Raji (cell line): ENCODE results near the gene PCSK6.

Experiments used
- POLR2A ChIP-seq: IDR thresholded peaks from 2 replicates; pipeline ENCODE4 v1.6.1; 2011; ENCODE audit warnings: low read depth, low read length, control low read depth; ENCODE audit not compliant: insufficient read depth

Gene PCSK6

DNA sequence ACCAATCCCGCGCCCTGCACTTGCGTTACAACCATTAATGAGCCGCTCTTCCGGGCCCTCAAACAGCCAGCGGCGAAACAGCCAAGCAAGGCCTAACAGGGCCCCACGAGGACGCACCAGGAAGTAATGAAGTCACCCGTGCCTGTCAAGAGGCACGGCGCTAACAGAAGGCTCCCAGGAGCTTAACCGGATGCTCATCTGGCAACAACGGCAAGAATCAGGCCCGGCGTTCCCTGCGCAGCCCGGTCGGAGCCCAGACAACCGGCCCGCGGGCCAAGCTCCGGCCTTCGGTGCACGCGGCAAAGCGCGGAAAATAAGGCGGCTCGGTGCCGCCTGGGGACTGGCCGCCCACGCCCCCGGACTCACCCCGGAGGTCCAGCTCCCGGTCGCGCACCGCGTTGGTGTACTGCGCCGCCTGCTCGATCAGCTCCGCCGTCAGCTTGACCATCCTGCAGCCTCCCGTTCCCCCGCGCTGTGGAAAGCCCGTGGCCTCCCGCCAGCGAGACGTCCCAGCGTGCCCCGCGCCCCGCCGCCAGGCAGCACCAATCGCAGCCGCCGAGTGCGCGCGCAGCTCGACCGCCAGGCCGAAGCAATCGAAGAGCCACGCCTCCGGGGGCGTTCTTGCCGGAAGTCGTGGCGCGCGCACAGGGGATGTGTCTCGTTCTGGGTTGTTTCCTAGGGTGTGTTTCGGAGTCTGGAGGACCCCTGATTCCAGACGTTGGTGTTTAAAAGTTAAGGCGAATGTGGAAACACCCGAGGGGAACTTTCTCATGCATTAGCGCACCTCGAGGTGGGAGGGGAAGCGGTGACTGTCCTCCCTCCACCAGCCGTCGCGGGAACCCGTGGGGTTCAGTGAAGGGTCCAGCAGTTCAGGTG lies 194.5 kb downstream of the PCSK6 start, which contains the start of gene SNRPA1:
Gene SNRPA1, minus strand, starts transcription at position 518 of the 876 bp plus-strand sequence. Its CDS starts 70 bp downstream, at position 448.
- peak; percentile 87 for TF ChIP-seq POLR2A

DNA sequence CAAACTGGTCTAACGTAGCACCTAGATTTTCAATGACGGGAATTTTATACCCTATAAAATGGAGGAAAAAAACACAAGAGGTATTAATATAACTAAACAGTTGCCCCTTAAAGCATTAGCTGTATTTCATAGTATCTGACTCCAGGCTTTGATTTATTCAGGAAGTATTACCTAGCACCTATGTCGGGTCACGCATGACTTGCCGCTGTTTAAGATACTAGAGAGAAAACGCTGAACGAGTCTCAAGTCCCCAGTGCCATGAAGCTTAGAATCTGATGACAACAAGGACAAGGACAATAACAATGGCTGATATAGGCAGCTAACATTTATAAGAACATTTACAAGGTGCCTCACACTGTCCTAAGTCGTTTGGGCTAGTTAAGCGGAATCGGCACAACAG lies 196.4 kb downstream of the PCSK6 start:
- TF ChIP-seq POLR2A, result no peak

DNA sequence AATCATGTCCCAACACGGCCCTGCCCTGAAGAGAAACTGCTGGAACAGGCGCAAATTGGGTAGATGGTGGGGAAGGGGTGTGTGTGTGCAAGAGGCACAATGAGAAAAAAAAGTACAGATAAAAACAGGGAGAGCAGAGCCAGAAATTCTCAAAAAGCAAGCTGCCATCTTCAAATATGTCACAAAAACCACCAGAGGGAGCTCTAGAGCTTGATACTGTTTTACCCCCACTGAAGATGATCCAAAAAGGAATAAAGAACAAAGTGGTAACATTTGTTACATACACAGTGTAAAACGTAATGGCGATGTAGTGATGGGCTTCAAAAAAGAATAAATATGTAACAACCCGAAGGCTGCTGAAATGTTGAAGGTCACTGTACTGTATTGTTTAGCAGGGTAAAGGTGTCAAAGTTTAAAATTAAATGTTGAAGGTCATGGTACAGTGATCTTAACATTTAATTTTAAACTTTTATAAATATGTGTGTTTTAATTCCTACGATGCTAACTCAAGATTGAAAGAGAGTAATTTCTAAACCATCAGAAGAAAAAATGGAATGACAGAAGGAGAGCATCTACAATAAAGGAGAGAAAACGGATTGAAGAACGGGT lies 200.5 kb downstream of the PCSK6 start:
- TF ChIP-seq POLR2A, result no peak

DNA sequence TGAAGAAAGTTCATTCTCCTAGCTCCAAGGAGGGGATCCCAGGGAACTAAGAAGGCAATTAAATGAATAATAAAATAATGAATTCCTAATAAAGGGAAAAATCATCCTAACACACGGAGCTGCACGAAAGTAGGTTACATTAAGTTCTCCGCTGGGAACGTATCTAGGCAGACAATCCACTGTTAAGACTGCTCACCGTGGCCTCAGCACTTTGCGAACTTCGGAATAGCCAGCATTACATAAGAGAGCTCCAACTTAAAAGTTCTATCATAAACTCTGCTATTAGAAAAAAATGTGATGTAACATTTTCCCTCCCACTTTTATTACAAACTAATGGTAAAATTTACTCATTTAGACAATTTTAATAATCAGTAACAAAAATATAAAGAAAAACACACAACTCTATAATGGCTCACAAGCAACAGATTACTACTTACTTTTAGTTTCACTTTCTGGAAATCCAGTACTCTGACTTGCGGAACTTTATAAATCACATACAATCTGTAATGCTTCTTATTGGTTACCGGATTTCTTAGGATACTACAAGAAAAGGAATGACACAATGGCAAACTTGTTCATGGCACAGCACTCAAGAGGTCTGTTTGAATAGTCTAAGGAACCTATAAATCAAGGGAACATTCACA lies 202.9 kb downstream of the PCSK6 start:
- no peak for TF ChIP-seq POLR2A

DNA sequence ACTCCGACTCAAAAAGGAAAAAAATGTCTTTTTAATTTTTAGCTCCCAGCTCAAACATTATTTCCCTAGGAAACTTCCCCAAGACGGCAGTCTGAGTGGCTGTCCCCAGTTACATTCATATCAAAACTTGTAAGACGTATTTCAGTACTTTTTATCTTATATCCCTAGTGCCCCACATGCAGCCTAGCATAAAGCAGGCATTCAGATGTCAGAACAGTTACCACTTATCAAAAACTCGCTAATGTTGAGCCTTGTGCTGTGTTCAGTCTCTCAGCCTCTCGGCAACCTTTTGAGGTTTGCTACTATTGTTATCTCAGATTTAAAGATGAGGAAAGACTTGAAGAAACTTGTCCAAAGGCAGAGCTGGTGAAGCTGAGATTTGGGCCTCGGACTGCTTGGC lies 205.6 kb downstream of the PCSK6 start:
- TF ChIP-seq POLR2A, result no peak

DNA sequence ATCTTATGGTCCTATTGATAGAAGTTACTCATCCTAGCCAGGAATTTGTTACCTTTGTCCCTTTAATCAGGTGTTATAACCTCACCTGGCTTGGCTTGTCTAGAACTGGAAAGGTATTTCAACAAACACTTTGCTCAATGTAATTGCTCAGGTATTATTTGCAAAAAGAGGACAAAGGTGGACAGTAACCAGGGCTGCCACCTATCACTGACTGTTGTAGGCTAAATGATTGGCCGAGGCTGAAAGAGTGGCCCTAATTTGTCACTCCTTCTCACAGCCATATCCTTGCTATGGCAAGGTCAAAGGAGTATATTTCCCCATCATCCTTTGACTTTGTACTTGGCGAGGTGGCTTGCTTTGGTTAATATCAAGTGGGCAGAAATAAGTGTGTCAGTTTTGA lies 209.5 kb downstream of the PCSK6 start:
- TF ChIP-seq POLR2A, result no peak

DNA sequence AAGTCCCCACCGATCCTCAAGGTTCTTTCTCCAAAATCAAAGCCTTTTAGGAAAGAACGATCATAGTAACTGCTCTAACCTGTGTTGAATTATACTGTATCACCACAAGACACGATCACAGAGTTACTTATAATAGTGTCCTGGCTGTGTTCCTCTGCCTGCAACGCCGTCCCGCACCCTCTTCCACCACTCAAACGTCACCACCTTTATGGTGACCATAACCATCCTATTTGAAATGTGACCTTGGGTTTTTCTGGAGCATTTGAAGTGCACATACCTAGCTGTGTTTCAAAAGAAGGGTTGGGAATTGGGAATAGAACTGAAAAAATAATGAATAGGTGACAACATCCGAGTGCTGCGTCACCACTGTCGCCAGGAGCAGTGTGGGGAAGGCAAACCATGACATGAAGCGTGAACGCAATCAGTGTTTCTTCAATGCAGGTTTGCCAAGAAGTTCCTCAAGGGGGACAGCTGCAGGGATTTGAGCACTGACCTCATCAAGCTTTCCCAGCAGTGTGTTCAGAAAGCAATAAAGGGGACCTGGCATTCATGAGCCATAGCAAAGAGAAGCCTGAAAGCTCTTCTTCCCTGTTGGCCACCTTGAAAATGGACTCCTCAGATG lies 211.5 kb downstream of the PCSK6 start:
- no peak for TF ChIP-seq POLR2A

DNA sequence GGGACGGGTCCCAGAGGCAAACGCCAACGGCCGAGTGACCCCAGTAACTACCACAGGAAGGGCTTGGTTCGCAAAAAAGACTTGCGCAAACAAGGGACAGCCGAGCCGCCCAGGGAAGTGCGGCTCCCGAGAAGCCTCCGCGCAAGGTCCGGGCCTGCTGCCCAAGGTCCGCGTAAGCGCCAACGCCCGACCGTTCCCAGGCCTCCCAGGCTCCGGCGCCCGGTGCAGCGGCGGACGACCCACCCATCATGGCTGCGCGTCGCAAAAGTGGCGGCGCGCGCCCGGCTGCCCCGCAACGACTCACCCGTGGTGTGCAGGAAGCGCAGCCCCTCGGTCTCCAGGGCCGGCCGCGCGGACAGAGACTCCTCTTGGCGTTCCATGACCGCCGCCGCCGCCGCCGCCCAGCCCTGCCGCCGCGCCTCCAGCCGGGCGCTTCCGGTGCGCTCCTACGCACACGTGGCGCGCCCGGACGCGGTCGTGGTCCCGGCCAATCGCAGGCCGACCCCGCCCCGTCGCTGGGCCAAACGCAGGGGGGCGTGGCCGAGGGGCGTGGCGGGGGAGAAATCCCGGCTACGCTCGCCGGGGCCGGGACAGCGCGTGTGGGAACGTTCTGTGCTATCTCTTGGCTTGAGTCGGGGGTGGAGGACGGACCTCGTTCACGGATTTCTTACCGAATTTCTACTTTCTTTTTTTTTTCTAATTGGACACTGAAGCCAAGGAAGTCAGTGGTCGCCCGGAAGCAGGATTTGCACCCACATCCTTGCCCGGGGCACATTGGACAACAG lies 212.3 kb downstream of the PCSK6 start, which contains the start of gene SELENOS:
Gene SELENOS, minus strand, starts transcription at position 448 of the 785 bp plus-strand sequence. Its CDS starts 68 bp downstream, at position 380.
- TF ChIP-seq POLR2A, result peak; percentile 64

DNA sequence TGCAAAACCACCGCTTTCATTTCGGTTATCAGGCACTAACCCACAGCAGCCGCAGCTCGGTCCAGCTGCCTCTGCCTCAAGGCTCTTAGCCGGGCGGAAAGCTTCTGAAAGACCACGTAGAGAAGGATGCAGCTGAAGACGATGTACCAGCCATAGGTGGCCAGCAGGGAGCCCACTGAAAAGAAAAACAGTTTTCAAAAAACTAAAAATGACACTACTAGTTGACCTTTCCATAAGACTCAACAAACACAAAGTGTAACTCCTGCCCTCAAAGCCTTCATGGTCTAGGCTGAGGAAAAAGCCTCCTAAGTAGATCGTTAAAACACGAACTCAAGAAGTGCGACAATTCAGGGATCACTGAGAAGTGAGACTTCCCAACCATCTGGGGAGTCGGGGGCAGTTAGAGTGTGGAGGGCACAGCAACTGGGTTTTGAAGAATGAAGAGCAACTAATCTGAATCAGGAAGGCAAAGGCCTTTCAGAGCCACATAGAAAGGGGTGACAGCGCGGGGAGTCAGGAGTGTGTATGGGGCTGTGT lies 212.9 kb downstream of the PCSK6 start:
- no peak for TF ChIP-seq POLR2A

DNA sequence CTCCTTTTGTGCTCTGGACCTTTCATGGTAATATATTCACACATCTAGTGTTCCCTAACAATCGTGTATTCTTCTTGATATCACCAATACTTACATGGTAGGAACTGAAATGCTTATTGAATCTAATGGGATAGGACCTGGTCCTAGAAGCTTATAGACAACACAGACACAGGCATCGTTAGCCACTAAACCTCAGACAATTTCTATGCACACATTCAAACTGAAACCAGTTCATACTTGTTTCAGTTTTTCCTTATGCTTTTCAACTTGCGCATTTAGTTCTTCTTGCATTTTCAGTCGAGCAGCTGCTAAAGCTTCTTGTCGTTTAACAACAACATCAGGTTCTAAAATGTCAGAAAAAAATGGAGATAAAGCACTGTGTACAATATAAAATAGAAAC lies 214.5 kb downstream of the PCSK6 start:
- no peak for TF ChIP-seq POLR2A

DNA sequence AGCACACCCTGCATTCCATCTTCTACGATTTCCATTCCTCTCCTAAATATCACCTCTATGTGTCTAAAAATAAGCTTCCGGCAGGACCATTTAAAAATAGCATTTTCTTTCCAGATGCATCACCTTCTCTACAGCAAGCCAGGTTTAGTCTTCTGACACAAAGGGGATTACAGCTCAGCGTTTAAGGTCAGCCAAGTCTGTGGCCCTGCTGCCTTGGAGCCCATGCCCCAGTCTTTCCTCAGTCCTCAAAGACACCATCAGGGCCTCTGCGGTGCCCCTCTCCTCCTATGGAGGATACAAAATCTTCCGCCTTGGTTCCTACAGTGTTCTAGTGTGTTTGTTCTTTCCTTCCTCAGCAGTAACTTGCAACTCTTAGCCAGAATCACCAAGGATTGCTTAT lies 216.0 kb downstream of the PCSK6 start:
- TF ChIP-seq POLR2A, result no peak

DNA sequence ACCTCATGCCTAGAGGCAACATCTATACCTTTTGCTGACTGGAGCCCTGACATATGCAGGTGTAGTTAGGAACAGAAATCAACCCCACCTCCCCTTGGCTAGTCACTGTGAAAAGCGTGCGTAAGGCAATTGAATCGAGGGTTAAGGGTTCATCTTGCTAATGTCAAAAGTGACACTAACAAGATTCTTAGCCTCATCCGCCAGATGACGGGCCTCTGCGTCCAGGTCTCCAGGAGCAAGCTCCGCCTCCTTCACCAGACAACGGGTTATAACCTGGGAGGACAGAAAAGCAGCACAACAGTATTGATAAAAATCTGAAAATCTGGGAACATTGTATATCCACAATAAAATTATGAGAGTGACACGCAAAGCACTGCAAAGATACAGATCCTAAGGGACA lies 216.9 kb downstream of the PCSK6 start:
- no peak for TF ChIP-seq POLR2A

DNA sequence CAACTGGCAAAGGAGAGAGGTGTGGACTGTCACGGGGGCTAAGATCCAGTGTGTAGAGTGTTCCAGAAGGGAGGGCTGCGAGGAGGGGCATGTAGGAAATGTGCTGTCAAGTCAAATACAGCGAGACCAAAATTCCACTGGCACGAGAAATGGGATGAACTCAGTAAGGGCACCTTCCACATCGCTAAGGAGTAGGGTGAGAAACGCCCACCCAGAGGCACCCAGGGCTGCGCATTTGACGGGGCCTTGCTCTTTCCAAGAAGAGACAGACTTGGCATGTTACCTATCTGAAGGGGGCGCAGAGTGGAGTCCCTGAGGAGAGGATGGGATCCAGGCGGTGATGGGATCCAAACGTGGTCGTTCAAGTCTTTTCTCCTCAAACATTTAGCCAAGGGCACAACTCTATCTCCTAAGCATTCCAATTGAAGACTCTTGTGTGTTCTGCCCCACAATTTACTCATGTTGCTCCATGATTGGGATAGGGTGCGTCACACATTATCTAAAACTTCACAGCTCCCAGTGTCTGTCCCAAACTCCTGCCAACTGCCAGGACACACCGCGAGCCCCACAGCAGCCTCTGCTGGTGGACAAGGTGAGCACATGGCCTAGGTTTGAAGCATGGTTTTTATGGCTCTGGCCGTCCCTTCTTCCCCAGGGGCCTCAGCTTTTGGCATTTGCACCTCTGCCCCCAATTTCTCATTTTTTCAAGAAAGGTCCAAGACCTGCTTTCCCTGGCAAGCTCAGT lies 219.9 kb downstream of the PCSK6 start:
- TF ChIP-seq POLR2A, result no peak
